Osteoblast (primary cell): ENCODE results near the gene GUCY2F. TPM values are rescaled to one million over a fixed set of nuclear protein-coding genes. Genes with fewer than 3 reads are reported as not detected.

Source experiments
- DNase-seq: peaks from one replicate; pipeline ENCODE4 v3.0.0; 2011; ENCODE audit warnings: low spot score, mixed read lengths; ENCODE audit not compliant: insufficient read length; ENCODE audit errors: missing footprints
- H2AFZ ChIP-seq: 2 replicates; pipeline ENCODE4 v1.6.0; 2011; ENCODE audit warnings: mild to moderate bottlenecking, low read length
- H3K27ac ChIP-seq: 2 replicates; pipeline ENCODE4 v1.5.1; 2011; ENCODE audit warnings: mild to moderate bottlenecking, low read depth, low read length, moderate library complexity
- H3K27me3 ChIP-seq: 2 replicates; pipeline ENCODE4 v1.6.0; 2012; ENCODE audit warnings: mild to moderate bottlenecking, control low read depth, inconsistent platforms, low read length, moderate library complexity; ENCODE audit not compliant: insufficient read depth
- H3K36me3 ChIP-seq: 2 replicates; pipeline ENCODE4 v1.5.1; 2011; ENCODE audit warnings: mild to moderate bottlenecking, low read length, control low read depth, moderate library complexity; ENCODE audit not compliant: insufficient read depth
- H3K4me1 ChIP-seq: 2 replicates; pipeline ENCODE4 v1.5.1; 2011; ENCODE audit warnings: mild to moderate bottlenecking, low read length, control low read depth, moderate library complexity; ENCODE audit not compliant: insufficient read depth
- H3K4me2 ChIP-seq: 2 replicates; pipeline ENCODE4 v1.6.0; 2011; ENCODE audit warnings: mild to moderate bottlenecking, low read length; ENCODE audit not compliant: insufficient read depth
- H3K4me3 ChIP-seq: fragments of 200-600 bp; sonication (generic); 3 replicates; pipeline ENCODE4 v1.5.1; 2012; ENCODE audit warnings: mild to moderate bottlenecking, low read length, inconsistent platforms; ENCODE audit not compliant: insufficient read depth
- H3K79me2 ChIP-seq: 2 replicates; pipeline ENCODE4 v1.6.0; 2012; ENCODE audit warnings: mild to moderate bottlenecking, low read length, control low read depth, inconsistent platforms; ENCODE audit not compliant: insufficient read depth
- H3K9me3 ChIP-seq: 2 replicates; pipeline ENCODE4 v1.5.1; 2011; ENCODE audit warnings: low read depth, low read length, control low read depth
- H4K20me1 ChIP-seq: 2 replicates; pipeline ENCODE4 v1.6.0; 2012; ENCODE audit warnings: mild to moderate bottlenecking, low read length, control low read depth; ENCODE audit not compliant: insufficient read depth
- total RNA-seq: library from RNA; depleted of rRNA; stranded (reverse); fragments of >200 nt; gene quantifications from 2 replicates; pipeline ENCODE4 v1.2.3, GENCODE V29; 2012
- TF ChIP-seq, protein P1 (sequence below): IDR thresholded peaks from 2 replicates; pipeline ENCODE4 v1.5.1; 2011; ENCODE audit warnings: mild to moderate bottlenecking, low read depth, low read length, moderate library complexity; ENCODE audit errors: extremely low read depth

The GUCY2F gene
- total RNA-seq, 1 donor = not detected

DNA sequence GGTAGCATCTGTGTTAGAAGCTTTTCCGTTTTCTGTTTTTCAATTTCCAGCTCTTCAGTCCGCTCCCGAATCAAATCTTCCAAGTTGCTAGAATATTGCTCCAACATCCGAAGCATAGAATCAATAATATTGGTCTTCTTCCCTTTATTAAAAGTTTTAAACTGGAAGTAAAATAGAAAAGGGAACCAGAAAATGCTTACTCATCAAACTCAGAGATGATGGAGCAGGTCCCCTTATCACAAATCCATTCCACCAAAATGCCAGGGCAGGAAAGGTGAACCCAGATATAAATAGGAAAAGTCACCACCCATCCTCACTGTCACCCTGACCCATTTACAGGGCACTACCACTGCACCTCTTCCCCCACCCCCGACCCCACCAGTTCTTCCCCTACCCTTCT is 89.0 kb downstream of the GUCY2F start:
- DNase-seq = no peak
- no peak overlapping the region for H2AFZ ChIP-seq
- no peak overlapping the region for H3K4me2 ChIP-seq
- no peak overlapping the region for H3K4me3 ChIP-seq
- H3K36me3 ChIP-seq = no peaks in the 10 kb centered on the region
- no peak overlapping the region for H3K27ac ChIP-seq
- no peaks in the 10 kb centered on the region for H3K4me1 ChIP-seq
- peaks cover 28% of the 10 kb centered on the region for H3K27me3 ChIP-seq
- no peaks in the 10 kb centered on the region for H4K20me1 ChIP-seq
- H3K9me3 ChIP-seq = no peaks in the 10 kb centered on the region
- TF ChIP-seq, protein P1, sequence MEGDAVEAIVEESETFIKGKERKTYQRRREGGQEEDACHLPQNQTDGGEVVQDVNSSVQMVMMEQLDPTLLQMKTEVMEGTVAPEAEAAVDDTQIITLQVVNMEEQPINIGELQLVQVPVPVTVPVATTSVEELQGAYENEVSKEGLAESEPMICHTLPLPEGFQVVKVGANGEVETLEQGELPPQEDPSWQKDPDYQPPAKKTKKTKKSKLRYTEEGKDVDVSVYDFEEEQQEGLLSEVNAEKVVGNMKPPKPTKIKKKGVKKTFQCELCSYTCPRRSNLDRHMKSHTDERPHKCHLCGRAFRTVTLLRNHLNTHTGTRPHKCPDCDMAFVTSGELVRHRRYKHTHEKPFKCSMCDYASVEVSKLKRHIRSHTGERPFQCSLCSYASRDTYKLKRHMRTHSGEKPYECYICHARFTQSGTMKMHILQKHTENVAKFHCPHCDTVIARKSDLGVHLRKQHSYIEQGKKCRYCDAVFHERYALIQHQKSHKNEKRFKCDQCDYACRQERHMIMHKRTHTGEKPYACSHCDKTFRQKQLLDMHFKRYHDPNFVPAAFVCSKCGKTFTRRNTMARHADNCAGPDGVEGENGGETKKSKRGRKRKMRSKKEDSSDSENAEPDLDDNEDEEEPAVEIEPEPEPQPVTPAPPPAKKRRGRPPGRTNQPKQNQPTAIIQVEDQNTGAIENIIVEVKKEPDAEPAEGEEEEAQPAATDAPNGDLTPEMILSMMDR = no peak
- H3K79me2 ChIP-seq = no peaks in the 10 kb centered on the region

DNA sequence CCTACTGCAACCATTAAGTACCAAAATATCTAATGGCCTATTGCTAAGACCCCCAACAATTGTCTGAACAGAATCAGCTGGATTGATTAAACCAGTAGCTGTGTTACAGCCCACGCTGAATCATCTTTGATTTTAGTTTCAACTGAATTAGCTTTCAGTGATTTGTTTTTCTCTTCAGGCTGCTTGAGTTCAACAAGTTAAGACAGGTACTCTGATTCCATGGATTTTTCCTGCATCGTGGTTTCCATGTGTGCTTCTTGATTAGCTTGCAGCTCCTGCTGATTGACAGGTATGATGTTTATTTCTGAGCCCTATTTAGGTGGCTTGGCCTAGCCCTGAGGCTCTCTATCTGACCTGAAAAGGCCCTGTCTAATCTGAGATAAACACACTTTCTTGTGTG is 91.3 kb downstream of the GUCY2F start:
- H2AFZ ChIP-seq = no peak overlapping the region
- no peaks in the 10 kb centered on the region for H4K20me1 ChIP-seq
- no peak overlapping the region for H3K4me3 ChIP-seq
- no peak overlapping the region for H3K27ac ChIP-seq
- H3K4me1 ChIP-seq = no peaks in the 10 kb centered on the region
- TF ChIP-seq, protein P1 = no peak
- H3K36me3 ChIP-seq = no peaks in the 10 kb centered on the region
- no peaks in the 10 kb centered on the region for H3K9me3 ChIP-seq
- no peak for DNase-seq
- H3K27me3 ChIP-seq = peaks cover 31% of the 10 kb centered on the region
- no peaks in the 10 kb centered on the region for H3K79me2 ChIP-seq
- H3K4me2 ChIP-seq = no peak overlapping the region

DNA sequence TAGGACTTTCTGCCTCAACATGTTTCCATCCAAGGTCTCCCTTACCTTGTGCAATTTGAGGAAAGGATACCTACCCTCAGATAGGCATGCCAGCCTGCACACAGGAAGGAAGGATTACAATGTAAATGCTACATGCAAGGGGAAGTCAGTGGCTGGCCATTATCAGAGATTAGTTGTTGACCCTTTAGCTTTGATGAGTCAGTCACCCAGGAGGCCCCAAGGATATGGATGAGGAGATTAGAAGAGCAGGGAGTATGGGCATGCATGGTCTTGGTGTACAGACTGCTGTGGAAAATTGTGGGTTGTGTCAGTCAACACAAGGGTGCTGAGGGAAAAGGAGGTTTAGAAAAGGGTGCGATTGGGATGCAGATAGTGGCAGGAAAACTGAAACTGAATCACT is 92.0 kb downstream of the GUCY2F start:
- TF ChIP-seq, protein P1 = no peak
- H3K36me3 ChIP-seq = no peaks in the 10 kb centered on the region
- no peak overlapping the region for H3K4me2 ChIP-seq
- no peaks in the 10 kb centered on the region for H4K20me1 ChIP-seq
- no peak for DNase-seq
- no peaks in the 10 kb centered on the region for H3K9me3 ChIP-seq
- no peak overlapping the region for H2AFZ ChIP-seq
- peaks cover 27% of the 10 kb centered on the region for H3K27me3 ChIP-seq
- H3K4me3 ChIP-seq = no peak overlapping the region
- no peak overlapping the region for H3K27ac ChIP-seq
- no peaks in the 10 kb centered on the region for H3K4me1 ChIP-seq
- no peaks in the 10 kb centered on the region for H3K79me2 ChIP-seq

DNA sequence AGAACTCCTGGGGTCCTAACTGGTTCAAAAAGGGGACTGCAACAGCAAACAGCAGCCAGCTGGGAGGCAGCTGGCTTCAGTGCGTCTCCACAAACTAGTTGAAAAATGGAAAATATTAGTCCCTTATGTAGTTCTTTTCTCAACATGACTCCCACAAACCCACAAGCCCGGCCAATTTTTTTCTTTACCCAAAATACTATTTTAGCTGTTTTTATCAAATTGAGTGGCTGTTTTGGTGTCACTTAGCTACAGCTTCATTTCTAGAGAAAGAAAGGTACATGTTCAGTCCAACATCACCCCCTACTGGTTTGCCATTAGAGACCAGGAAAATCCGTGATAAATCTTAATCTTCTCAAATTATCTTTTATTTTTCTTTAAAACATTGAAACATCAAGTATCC is 97.2 kb downstream of the GUCY2F start:
- no peaks in the 10 kb centered on the region for H3K4me1 ChIP-seq
- no peak overlapping the region for H3K4me2 ChIP-seq
- no peaks in the 10 kb centered on the region for H3K9me3 ChIP-seq
- TF ChIP-seq, protein P1 = peak; percentile 57
- H3K27ac ChIP-seq = no peak overlapping the region
- no peaks in the 10 kb centered on the region for H3K36me3 ChIP-seq
- H2AFZ ChIP-seq = no peak overlapping the region
- H3K79me2 ChIP-seq = no peaks in the 10 kb centered on the region
- DNase-seq = no peak
- peaks cover 34% of the 10 kb centered on the region for H3K27me3 ChIP-seq
- no peak overlapping the region for H3K4me3 ChIP-seq
- H4K20me1 ChIP-seq = no peaks in the 10 kb centered on the region
